ENCODE data around the gene RASL12.

DNA sequence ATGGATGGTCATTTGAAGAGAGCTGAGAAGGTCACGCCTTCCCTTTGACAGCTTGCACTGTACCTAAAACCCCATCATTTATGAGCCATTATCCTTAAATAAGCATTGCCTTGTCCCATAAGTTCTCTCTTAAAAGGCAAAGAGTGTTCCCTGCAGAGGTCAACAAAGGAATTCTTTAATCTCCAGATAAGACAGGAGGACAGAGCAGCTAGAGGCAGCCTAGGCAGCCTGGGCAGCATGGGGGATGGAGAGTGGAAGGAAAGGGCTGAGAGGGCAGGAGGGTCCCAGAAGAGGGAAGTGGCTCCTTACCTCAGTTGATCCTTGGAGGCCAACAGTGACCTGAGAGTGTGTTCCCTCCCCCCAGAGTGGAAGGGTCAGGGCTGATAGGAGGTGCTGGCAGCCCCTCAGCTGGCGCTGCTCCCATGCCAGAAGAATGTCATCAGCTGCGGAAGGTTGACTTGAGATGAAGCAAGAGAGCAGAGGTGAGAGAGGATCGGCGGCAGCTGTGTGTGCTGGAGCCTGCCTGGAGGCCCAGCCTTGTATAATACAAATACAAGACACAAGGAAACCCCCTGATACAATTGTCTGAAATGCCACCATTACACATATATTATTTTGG is 21.5 kb upstream of the RASL12 start:
- TF ChIP-seq, protein P1, sequence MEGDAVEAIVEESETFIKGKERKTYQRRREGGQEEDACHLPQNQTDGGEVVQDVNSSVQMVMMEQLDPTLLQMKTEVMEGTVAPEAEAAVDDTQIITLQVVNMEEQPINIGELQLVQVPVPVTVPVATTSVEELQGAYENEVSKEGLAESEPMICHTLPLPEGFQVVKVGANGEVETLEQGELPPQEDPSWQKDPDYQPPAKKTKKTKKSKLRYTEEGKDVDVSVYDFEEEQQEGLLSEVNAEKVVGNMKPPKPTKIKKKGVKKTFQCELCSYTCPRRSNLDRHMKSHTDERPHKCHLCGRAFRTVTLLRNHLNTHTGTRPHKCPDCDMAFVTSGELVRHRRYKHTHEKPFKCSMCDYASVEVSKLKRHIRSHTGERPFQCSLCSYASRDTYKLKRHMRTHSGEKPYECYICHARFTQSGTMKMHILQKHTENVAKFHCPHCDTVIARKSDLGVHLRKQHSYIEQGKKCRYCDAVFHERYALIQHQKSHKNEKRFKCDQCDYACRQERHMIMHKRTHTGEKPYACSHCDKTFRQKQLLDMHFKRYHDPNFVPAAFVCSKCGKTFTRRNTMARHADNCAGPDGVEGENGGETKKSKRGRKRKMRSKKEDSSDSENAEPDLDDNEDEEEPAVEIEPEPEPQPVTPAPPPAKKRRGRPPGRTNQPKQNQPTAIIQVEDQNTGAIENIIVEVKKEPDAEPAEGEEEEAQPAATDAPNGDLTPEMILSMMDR (IDR thresholded peaks at IDR 0.05 in 8 of 11, conservative IDR thresholded peaks at IDR 0.05 in 3 of 11): no peak
- TF ChIP-seq POLR2A (IDR thresholded peaks at IDR 0.05): no peak

Data from spleen (tissue), 7 donors.